Activated CD4-positive, CD25-positive, alpha-beta regulatory T cell treated with anti-CD3 and anti-CD28 coated beads, Interleukin-2, amount 50 U/mL, for 24 hours (primary cell): ENCODE results near the gene ZNF202.
"Not testable (repeated sequence)": the region's sequence is repeated elsewhere in the genome, so short reads cannot be mapped to it uniquely, and the experiment has no call there.

Source experiments
- ATAC-seq, 2 donors: fragments of 150-1000 bp; cut with Tn5 transposase; one replicate each; pipeline ENCODE4 v1.10.0; 2021; ENCODE audit warnings: mild to moderate bottlenecking in 1 of 2, moderate library complexity in 1 of 2

The ZNF202 gene

GRCh38 chr11:123741159-123742030 is at the start of gene ZNF202:
Gene ZNF202, minus strand, starts transcription at chr11:123741660. Its CDS starts 10,772 bp downstream, at chr11:123730888.
- ATAC-seq = peak; percentile 97 to 99

- ATAC-seq = no peak
Measured at GRCh38 chr11:123783536-123783935, 42.1 kb upstream of the ZNF202 start.

GRCh38 chr11:123778511-123778910 is 37.1 kb upstream of the ZNF202 start:
- ATAC-seq = no peak

- ATAC-seq = no peak
Measured at GRCh38 chr11:123775715-123776549, 34.5 kb upstream of the ZNF202 start.

GRCh38 chr11:123775289-123775688 is 33.8 kb upstream of the ZNF202 start:
- ATAC-seq = no peak

- ATAC-seq = no peak
Measured at GRCh38 chr11:123773959-123774358, 32.5 kb upstream of the ZNF202 start.

- no peak for ATAC-seq
Measured at GRCh38 chr11:123773026-123773425, 31.6 kb upstream of the ZNF202 start.

- no peak for ATAC-seq
Measured at GRCh38 chr11:123771664-123772063, 30.2 kb upstream of the ZNF202 start.

GRCh38 chr11:123770712-123771111 is 29.3 kb upstream of the ZNF202 start:
- ATAC-seq = no peak

GRCh38 chr11:123765601-123766000 is 24.1 kb upstream of the ZNF202 start:
- ATAC-seq = no peak

GRCh38 chr11:123762422-123762821 is 21.0 kb upstream of the ZNF202 start:
- no peak for ATAC-seq

GRCh38 chr11:123760894-123761293 is 19.4 kb upstream of the ZNF202 start:
- ATAC-seq = peak in 1 of 2 donors; percentile 17

GRCh38 chr11:123757976-123758375 is 16.5 kb upstream of the ZNF202 start:
- no peak for ATAC-seq

GRCh38 chr11:123755813-123756212 is 14.4 kb upstream of the ZNF202 start:
- no peak for ATAC-seq

- ATAC-seq = no peak
Measured at GRCh38 chr11:123755344-123755743, 13.9 kb upstream of the ZNF202 start.

GRCh38 chr11:123754101-123754568 is 12.7 kb upstream of the ZNF202 start, which contains the start of gene OR6X1:
Gene OR6X1, minus strand, starts transcription at chr11:123754518. Its CDS starts 0 bp downstream, at chr11:123754518.
- no peak for ATAC-seq

GRCh38 chr11:123753110-123753509 is 11.7 kb upstream of the ZNF202 start:
- no peak for ATAC-seq

- ATAC-seq = no peak
Measured at GRCh38 chr11:123751781-123752180, 10.3 kb upstream of the ZNF202 start.

GRCh38 chr11:123748349-123748748 is 6.9 kb upstream of the ZNF202 start:
- ATAC-seq = not testable (repeated sequence)

- no peak for ATAC-seq
Measured at GRCh38 chr11:123745764-123746451, 4.4 kb upstream of the ZNF202 start.

GRCh38 chr11:123742724-123743120 is 1.3 kb upstream of the ZNF202 start:
- no peak for ATAC-seq

GRCh38 chr11:123742031-123742723 is 717 bp upstream of the ZNF202 start:
- no peak for ATAC-seq
